ENCODE data around the gene SKI.
"Not testable (repeated sequence)": the region's sequence is repeated elsewhere in the genome, so short reads cannot be mapped to it uniquely, and the experiment has no call there.

GRCh38 chr1:2327162-2327561 is 99.0 kb downstream of the SKI start:
- TF ChIP-seq, protein P1, sequence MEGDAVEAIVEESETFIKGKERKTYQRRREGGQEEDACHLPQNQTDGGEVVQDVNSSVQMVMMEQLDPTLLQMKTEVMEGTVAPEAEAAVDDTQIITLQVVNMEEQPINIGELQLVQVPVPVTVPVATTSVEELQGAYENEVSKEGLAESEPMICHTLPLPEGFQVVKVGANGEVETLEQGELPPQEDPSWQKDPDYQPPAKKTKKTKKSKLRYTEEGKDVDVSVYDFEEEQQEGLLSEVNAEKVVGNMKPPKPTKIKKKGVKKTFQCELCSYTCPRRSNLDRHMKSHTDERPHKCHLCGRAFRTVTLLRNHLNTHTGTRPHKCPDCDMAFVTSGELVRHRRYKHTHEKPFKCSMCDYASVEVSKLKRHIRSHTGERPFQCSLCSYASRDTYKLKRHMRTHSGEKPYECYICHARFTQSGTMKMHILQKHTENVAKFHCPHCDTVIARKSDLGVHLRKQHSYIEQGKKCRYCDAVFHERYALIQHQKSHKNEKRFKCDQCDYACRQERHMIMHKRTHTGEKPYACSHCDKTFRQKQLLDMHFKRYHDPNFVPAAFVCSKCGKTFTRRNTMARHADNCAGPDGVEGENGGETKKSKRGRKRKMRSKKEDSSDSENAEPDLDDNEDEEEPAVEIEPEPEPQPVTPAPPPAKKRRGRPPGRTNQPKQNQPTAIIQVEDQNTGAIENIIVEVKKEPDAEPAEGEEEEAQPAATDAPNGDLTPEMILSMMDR (IDR thresholded peaks at IDR 0.05) = not testable (repeated sequence)
- TF ChIP-seq POLR2A (IDR thresholded peaks at IDR 0.05) = not testable (repeated sequence)
